GM13976 (cell line): ENCODE measurements around the gene NMNAT2.

ENCODE experiments used
- DNase-seq: peaks from one replicate; pipeline ENCODE4 v3.0.0; 2012; ENCODE audit warnings: low spot score
- CTCF ChIP-seq: IDR thresholded peaks from 2 replicates; pipeline ENCODE4 v1.5.1; 2012; ENCODE audit warnings: borderline replicate concordance, mild to moderate bottlenecking; ENCODE audit not compliant: insufficient read depth; ENCODE audit errors: extremely low read depth, missing control alignments, control extremely low read depth
- in situ Hi-C: fragments of 300-500 bp; cut with MboI; formaldehyde crosslinking; loops from one replicate; pipeline ENCODE4 v1.12.0; 2022; ENCODE audit warnings: low sequenced_read_pairs, mixed read lengths, inconsistent platforms; ENCODE audit not compliant: unreplicated experiment

Gene NMNAT2

GRCh38 chr1:183237046-183237445, 181.1 kb downstream of the NMNAT2 start:
- in situ Hi-C loops = loop anchor here (25.0 kb wide), 1 partner anchor 275 kb away; the partner anchor contains the start of gene SHCBP1L
- TF ChIP-seq CTCF = no peak
- DNase-seq = no peak

GRCh38 chr1:183236158-183236725, 181.9 kb downstream of the NMNAT2 start:
- no peak for DNase-seq
- in situ Hi-C loops = loop anchor here (25.0 kb wide), 1 partner anchor 274 kb away; the partner anchor contains the start of gene SHCBP1L
- no peak for TF ChIP-seq CTCF

GRCh38 chr1:183235503-183235902, 182.7 kb downstream of the NMNAT2 start:
- no peak for DNase-seq
- in situ Hi-C loops = loop anchor here (25.0 kb wide), 1 partner anchor 273 kb away; the partner anchor contains the start of gene SHCBP1L
- no peak for TF ChIP-seq CTCF

- in situ Hi-C loops = loop anchor here (25.0 kb wide), 1 partner anchor 273 kb away; the partner anchor contains the start of gene SHCBP1L
- no peak for TF ChIP-seq CTCF
- no peak for DNase-seq
Observed at GRCh38 chr1:183234660-183235476, 183.3 kb downstream of the NMNAT2 start.

- TF ChIP-seq CTCF = no peak
- in situ Hi-C loops = loop anchor here (25.0 kb wide), 1 partner anchor 271 kb away; the partner anchor contains the start of gene SHCBP1L
- no peak for DNase-seq
Observed at GRCh38 chr1:183233113-183233512, 185.1 kb downstream of the NMNAT2 start.

GRCh38 chr1:183231545-183231944, 186.6 kb downstream of the NMNAT2 start:
- in situ Hi-C loops = loop anchor here (25.0 kb wide), 1 partner anchor 269 kb away; the partner anchor contains the start of gene SHCBP1L
- TF ChIP-seq CTCF = no peak
- no peak for DNase-seq
